Left lung (tissue), 10 donors: ENCODE data around the gene TRIM15. TPM values are rescaled to one million over a fixed set of nuclear protein-coding genes. Genes with fewer than 3 reads are reported as not detected.

Experiments
- ATAC-seq: fragments of 200-7000 bp; cut with Tn5 transposase; one replicate; pipeline ENCODE4 v1.9.1; 2020; ENCODE audit warnings: moderate library complexity
- DNase-seq, 4 donors: peaks; one replicate each; pipeline ENCODE4 v3.0.0-alpha.2; 2013 to 2020
- H3K27ac ChIP-seq, 2 donors: fragments of 200-600 bp; sonication (generic) in 1 of 2; one replicate each; pipeline versions ENCODE4 v1.5.0 to v1.8.0; 2020 to 2021
- H3K27me3 ChIP-seq, 2 donors: fragments of 200-600 bp; sonication (generic) in 1 of 2; one replicate each; pipeline versions ENCODE4 v1.5.0 to v1.8.0; 2020 to 2021
- H3K36me3 ChIP-seq, 2 donors: fragments of 200-600 bp; sonication (generic) in 1 of 2; one replicate each; pipeline versions ENCODE4 v1.5.0 to v1.8.0; 2020 to 2021
- H3K4me1 ChIP-seq, 2 donors: fragments of 200-600 bp; one replicate each; pipeline ENCODE4 v1.8.0; 2021
- H3K4me3 ChIP-seq, 2 donors: fragments of 200-600 bp; sonication (generic) in 1 of 2; one replicate each; pipeline versions ENCODE4 v1.5.0 to v1.8.0; 2020 to 2021; ENCODE audit warnings: mild to moderate bottlenecking in 1 of 2
- H3K9me3 ChIP-seq, 2 donors: fragments of 200-600 bp; sonication (generic) in 1 of 2; one replicate each; pipeline versions ENCODE4 v1.5.0 to v1.8.0; 2020 to 2021
- intact Hi-C, 2 donors: fragments of 100-400 bp; cut with DNase I; formaldehyde crosslinking; loops; one replicate each; pipeline versions ENCODE4 v1.11.2 to v1.14.2; 2022
- polyA plus RNA-seq, 6 donors: library from polyadenylated mRNA; unstranded; fragments of 120-200 nt; gene quantifications; one replicate each; pipeline ENCODE4 v1.2.1, GENCODE V29; 2013; ENCODE audit not compliant: insufficient read length in 6 of 6
- total RNA-seq, 2 donors: library from RNA; stranded (reverse); fragmentation: NEBNext Ultra II Directional; extraction: Animal tissue kit (Norgen Biotek cat#: 25700); gene quantifications; one replicate each; pipeline ENCODE4 v1.2.1, GENCODE V29; 2021
- TF ChIP-seq, protein P1 (sequence below), 2 donors: fragments of 200-600 bp; sonication (generic) in 1 of 2; IDR thresholded peaks; one replicate each; pipeline versions ENCODE4 v1.5.0 to v1.8.0; 2021; ENCODE audit warnings: antibody characterized with exemption in 2 of 2
- donor health status: DM: no; HTN: yes; CAD: no.
- donor health status: DM: no; HTN: no; CAD: no.

Gene TRIM15
- total and polyA plus RNA-seq, 8 donors: not detected

DNA sequence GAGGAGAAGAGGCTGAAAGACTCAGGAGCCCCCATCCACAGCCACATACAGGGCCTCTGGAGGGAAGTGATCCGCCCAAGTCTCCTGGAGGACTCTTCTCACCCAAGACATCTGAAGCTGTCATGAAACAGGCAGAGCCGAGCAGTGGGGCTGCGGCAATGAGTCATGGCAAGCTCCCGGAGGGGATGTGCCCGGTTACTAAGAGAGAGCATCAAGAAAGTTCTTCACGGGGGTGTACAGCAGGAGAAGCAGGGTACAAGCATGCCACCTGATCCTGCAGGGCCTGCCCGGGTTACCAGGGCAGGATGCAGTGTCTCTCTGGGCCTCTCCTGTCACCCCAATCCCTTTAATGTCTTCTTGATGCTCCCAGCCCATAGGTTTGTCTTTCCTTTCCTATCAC is 28.7 kb downstream of the TRIM15 start:
- DNase-seq: no peak
- H3K4me1 ChIP-seq: no peaks in the 10 kb centered on the region
- intact Hi-C loops: no loop called here

DNA sequence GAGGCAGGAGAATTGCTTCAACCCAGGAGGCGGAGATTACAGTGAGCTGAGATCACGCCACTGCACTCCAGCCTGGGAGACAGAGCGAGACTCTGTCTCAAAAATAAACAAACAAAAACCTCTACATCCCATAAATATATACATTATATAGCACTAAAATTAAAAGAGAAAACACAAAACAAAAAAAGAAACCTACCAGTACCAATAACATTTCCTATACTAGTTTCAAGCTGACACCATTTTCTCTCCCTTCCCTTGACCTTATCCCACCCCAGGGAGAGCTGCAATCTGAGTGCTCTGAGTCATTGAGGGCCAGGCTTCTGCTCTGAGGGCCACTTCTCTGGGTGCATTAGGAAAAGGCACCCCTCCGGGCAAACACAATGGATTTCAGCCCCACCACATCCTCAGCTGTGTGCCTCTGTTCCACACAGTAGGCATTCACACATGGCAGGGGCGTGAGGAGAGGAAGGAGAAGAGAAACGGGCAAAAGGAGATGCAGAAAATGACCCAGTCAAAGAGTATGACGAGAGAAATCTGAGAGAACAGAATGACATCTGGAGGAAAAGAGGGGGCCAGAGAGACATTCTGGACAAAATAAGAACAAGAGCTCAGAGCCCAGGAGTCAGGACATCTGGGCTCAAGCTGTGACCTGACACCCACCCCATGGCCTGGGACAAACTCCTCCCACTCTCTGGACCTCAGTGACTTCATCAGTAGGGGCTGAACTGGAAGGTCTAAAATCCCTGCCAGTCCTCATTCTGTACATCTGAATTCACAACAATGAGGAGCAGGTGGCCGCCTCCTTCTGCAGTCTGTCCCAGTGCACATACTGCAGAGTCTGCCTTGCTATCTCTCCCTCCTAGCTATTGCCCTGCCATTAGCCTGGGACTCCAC is 31.7 kb downstream of the TRIM15 start:
- Histone ChIP-seq H3K9me3 (no peaks in the 10 kb centered on the region), H3K4me1 (peaks cover 0 to under 1% of the 10 kb centered on the region in 2 donors), H3K27ac (no peak overlapping the region), H3K36me3 (peaks cover 0 to 95% of the 10 kb centered on the region in 2 donors), H3K27me3 (no peaks in the 10 kb centered on the region), H3K4me3 (no peak overlapping the region)
- TF ChIP-seq, protein P1, sequence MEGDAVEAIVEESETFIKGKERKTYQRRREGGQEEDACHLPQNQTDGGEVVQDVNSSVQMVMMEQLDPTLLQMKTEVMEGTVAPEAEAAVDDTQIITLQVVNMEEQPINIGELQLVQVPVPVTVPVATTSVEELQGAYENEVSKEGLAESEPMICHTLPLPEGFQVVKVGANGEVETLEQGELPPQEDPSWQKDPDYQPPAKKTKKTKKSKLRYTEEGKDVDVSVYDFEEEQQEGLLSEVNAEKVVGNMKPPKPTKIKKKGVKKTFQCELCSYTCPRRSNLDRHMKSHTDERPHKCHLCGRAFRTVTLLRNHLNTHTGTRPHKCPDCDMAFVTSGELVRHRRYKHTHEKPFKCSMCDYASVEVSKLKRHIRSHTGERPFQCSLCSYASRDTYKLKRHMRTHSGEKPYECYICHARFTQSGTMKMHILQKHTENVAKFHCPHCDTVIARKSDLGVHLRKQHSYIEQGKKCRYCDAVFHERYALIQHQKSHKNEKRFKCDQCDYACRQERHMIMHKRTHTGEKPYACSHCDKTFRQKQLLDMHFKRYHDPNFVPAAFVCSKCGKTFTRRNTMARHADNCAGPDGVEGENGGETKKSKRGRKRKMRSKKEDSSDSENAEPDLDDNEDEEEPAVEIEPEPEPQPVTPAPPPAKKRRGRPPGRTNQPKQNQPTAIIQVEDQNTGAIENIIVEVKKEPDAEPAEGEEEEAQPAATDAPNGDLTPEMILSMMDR (IDR thresholded peaks at IDR 0.05): no peak
- DNase-seq (no peak), ATAC-seq (no peak)
- intact Hi-C loops: no loop called here

More for the DNA sequence above, 28.7 kb downstream of the TRIM15 start:
- Histone ChIP-seq H3K36me3 (peaks cover 0 to 93% of the 10 kb centered on the region in 2 donors), H3K9me3 (no peaks in the 10 kb centered on the region), H3K27me3 (no peaks in the 10 kb centered on the region), H3K4me3 (no peak overlapping the region), H3K27ac (no peak overlapping the region)
- TF ChIP-seq, protein P1 (IDR thresholded peaks at IDR 0.05): no peak
- no peak for ATAC-seq

DNA sequence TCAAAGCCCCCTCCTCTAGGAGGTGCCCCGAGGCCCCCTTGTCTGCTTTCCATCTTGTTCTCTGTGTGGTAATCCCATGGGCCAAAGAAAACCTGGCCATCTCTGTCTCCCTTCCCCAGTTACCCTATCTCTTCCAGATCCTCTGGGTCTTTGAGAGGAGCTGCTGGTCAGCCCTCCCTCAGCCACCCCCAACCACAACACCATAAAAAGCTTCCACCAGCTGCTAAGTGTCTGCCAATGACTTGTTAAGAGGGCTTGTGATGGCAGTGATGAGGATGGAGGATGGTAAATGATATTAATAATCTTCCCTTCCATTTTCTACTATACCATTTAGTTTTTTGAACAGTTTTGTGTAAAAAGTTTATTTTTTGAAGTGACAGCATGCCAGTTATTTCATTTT is 32.6 kb downstream of the TRIM15 start:
- TF ChIP-seq, protein P1 (IDR thresholded peaks at IDR 0.05): no peak
- H3K9me3 ChIP-seq: no peaks in the 10 kb centered on the region
- DNase-seq (no peak), ATAC-seq (no peak)
- no peaks in the 10 kb centered on the region for H3K27me3 ChIP-seq
- H3K4me3 ChIP-seq: no peak overlapping the region
- intact Hi-C loops: no loop called here
- no peak overlapping the region for H3K27ac ChIP-seq
- H3K4me1 ChIP-seq: peaks cover 0 to 10% of the 10 kb centered on the region in 2 donors
- H3K36me3 ChIP-seq: peaks cover 0 to 95% of the 10 kb centered on the region in 2 donors

DNA sequence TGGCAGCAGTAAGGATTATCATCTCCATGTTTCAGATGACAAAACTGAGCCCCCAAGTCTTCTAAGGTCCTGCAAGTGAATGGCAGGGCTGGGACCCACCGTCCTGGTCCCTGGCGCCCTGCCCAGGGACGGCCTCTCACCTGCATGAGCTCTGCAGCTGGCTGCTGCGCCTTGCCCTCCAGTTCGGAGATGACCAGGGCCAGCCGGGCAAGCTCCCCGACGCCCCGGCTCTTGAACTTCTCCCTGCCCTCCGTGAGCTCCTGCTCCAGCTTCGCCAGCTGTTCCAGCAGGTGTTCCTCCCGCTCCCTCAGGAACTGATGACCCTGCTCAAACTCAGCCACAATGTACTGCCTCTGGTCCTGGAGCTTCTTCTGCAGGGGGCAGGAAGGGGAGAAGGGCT is 33.0 kb downstream of the TRIM15 start:
- DNase-seq (no peak), ATAC-seq (no peak)
- no peaks in the 10 kb centered on the region for H3K9me3 ChIP-seq
- peaks cover 0 to 90% of the 10 kb centered on the region in 2 donors for H3K36me3 ChIP-seq
- intact Hi-C loops: no loop called here
- TF ChIP-seq, protein P1 (IDR thresholded peaks at IDR 0.05): no peak
- H3K27ac ChIP-seq: no peak overlapping the region
- H3K4me3 ChIP-seq: no peak overlapping the region
- H3K27me3 ChIP-seq: no peaks in the 10 kb centered on the region
- H3K4me1 ChIP-seq: peaks cover 4 to 14% of the 10 kb centered on the region in 2 donors
